Measurements from ENCODE around the gene SUN3.
"Not testable (repeated sequence)": the region's sequence is repeated elsewhere in the genome, so short reads cannot be mapped to it uniquely, and the experiment has no call there.

The SUN3 gene

GRCh38 chr7:47942651-47943050, 86.3 kb downstream of the SUN3 start:
- not testable (repeated sequence) for DNase-seq

- no peak for DNase-seq
Observed at GRCh38 chr7:47942132-47942531, 86.8 kb downstream of the SUN3 start.

DNA sequence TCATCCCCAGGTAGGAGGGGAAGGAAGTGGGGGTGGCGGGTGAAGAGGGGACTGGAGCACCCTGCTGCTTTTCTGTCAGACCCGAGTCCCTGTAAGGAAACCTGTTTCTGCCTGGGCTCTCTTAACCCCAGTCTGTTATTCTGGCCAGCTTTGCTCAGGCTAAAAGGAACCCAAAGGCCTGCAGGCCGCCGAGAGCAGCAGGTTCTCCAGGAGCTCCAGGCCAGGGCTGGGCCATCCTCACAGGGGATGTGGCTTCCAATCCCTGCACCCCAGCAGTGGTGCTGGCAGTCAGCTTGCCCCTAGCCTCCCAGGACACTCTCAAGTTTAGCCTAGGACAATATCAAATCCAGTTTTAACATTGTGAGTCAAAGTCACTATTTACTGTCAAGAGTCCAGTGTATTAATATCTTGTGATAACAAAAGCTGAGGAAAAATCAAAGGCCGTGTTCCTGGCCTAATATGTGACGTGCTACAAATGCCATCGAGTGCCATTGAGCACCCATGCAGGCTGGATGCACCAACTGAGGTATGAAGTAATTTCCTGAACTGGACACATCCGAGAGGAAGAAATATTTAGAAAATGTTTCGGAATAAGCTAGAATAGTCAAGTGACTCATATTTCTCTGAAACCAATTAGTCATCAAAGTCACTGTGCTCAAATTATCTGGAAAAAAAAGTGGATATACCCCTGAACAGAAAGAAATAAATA, 87.6 kb downstream of the SUN3 start:
- no peak for DNase-seq

DNA sequence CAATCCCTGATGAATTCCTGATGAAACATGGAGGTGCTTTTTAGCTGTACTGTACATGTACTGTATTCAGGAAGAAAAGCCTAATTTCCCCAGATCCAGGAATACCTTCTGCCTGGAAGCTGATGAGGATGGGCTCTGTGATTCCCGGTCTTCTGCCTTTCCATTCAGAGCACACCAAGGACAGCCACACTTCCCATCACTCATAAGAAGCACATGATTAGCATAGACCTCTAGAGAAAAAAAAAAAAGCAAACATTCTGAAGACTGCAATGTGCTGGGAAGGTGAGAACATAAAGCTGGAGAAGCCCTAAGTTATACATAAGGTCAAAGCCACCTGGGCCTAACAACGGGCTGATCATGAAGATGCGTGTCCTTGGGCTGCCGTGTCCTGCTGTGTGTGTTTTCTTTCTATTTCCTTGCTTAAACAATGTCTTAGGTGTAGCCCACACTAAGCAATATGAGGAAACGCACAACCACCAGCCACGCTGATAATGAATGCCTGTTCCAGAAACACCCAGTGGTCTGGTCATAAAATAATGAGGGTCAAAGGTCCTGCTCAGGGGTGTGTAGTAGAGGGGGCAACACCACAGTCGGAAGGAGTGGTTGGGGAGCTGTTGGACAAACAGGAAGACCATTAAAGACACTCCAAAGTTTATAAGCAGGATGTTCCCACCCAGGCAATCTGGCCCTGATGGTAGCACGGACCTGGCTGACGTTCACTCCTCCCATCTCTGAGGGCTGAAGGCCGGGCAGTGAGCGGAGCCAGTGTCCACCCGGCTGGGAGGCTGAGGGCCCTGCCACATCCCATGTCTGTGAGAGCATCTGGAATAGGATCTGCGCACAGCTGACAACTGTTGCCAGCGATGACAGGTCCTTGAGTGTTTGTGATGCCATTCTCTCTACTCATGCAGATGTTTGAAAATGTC, 88.6 kb downstream of the SUN3 start:
- DNase-seq: no peak

GRCh38 chr7:47939425-47940036, 89.4 kb downstream of the SUN3 start:
- DNase-seq: no peak

GRCh38 chr7:47938574-47939165, 90.2 kb downstream of the SUN3 start:
- no peak for DNase-seq

DNA sequence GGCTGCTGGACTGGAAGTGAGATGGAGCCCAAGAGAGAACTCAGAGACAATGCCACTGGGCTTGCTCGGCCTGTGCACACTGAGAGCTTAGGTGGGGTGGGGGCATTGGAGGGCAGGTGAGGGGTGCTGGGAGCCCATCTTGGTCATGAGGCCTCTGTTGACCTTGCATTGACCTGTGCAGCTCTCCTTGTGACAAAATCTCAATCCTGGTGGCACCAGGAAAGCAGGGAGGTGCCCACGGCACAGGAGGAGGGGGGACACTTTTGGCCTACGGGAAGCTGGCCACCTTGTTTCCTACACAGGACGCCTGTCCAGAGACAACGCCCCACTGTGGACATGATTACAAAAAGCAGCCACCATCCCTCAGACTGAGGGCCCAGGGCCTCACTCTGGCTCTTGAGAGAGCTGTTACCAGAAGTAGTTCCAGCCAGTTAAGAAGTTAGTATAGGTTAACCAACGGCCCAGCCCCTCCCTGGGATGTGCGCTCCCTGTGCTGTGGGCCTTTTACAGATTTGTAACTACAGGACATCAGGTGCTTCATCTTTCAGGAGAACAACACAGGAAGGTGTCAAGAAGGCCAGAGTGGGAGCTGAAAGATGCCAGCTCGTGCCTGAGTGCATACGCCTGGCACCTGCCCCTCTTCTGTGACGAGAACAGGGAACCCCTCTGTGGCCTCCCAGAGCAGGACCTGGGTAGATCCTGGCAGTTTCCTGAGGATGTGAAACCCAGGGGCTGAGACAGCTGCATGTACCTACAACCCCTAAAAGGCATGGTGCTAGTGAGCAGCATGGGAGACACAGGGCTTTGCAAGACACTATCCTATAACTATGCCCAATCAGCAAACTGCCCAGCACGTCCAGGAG, 91.0 kb downstream of the SUN3 start:
- no peak for DNase-seq

Data from AML-193 (cell line).